ENCODE data around the gene STXBP1.

STXBP1 gene

GRCh38 chr9:127706836-127707241, 94.8 kb downstream of the STXBP1 start, which contains the start of gene CFAP157:
TSS of gene CFAP157 (plus strand) at chr9:127706988. CDS start at chr9:127707032, 44 bp downstream.
- WGBS (ENCODE audit: insufficient coverage): 89% methylated on average over 9 of the region's 11 CpGs
- no peaks in the 10 kb centered on the region for H3K36me3 ChIP-seq (ENCODE audit: control insufficient read depth in 4 of 4, insufficient read depth in 4 of 4, low read length in 3 of 4)
- peaks cover 0 to 5% (median 0%) of the 10 kb centered on the region in 5 experiments for H3K9me3 ChIP-seq (ENCODE audit: control extremely low read depth in 1 of 5, control insufficient read depth in 4 of 5, insufficient read depth in 2 of 5, low read depth in 1 of 5, low read length in 4 of 5)
- DNase-seq: peak in 2 of 3 donors; percentile 53 to 54
- ChIA-PET POLR2A (interaction anchor here (0.5 kb wide), 1 partner anchor 123 kb away, joined by 3 read pairs; no protein-coding TSS in a partner anchor), CTCF (interaction anchor here (1.0 kb wide), 1 partner anchor 202 kb away, joined by 3 read pairs; no protein-coding TSS in a partner anchor)
- H3K27ac ChIP-seq (ENCODE audit: insufficient read depth in 1 of 2, low read depth in 1 of 2, low read length in 2 of 2, poor library complexity in 1 of 2, severe bottlenecking in 2 of 2): no peak within 1 kb of the TSS
- peaks cover 0 to 21% (median 18%) of the 10 kb centered on the region in 4 experiments for H3K4me1 ChIP-seq (ENCODE audit: control extremely low read depth in 1 of 4, control insufficient read depth in 4 of 4, insufficient read depth in 4 of 4, low read length in 3 of 4)
- peaks cover 0 to 2% (median 0%) of the 10 kb centered on the region in 5 experiments for H3K27me3 ChIP-seq (replicated peaks in 2 of 5; ENCODE audit: control insufficient read depth in 4 of 5, insufficient read depth in 5 of 5, low read length in 4 of 5)
- H3K4me3 ChIP-seq (ENCODE audit: control insufficient read depth in 1 of 7, extremely low read depth in 1 of 7, insufficient read depth in 4 of 7, low read depth in 2 of 7, low read length in 6 of 7): peak within 1 kb of the TSS in 1 of 7 experiments; percentile 10

- peak in 2 of 3 donors; percentile 17 to 33 for DNase-seq
- Histone ChIP-seq H3K36me3 (ENCODE audit: control insufficient read depth in 4 of 4, insufficient read depth in 4 of 4, low read length in 3 of 4) (no peaks in the 10 kb centered on the region), H3K9me3 (ENCODE audit: control extremely low read depth in 1 of 5, control insufficient read depth in 4 of 5, insufficient read depth in 2 of 5, low read depth in 1 of 5, low read length in 4 of 5) (peaks cover 0 to 5% (median 0%) of the 10 kb centered on the region in 5 experiments), H3K4me1 (ENCODE audit: control extremely low read depth in 1 of 4, control insufficient read depth in 4 of 4, insufficient read depth in 4 of 4, low read length in 3 of 4) (peaks cover 0 to 25% (median 23%) of the 10 kb centered on the region in 4 experiments), H3K4me3 (ENCODE audit: control insufficient read depth in 1 of 7, extremely low read depth in 1 of 7, insufficient read depth in 4 of 7, low read depth in 2 of 7, low read length in 6 of 7) (no peak overlapping the region), H3K27ac (ENCODE audit: insufficient read depth in 1 of 2, low read depth in 1 of 2, low read length in 2 of 2, poor library complexity in 1 of 2, severe bottlenecking in 2 of 2) (no peak overlapping the region), H3K27me3 (replicated peaks in 2 of 5; ENCODE audit: control insufficient read depth in 4 of 5, insufficient read depth in 5 of 5, low read length in 4 of 5) (peaks cover 0 to 2% (median 0%) of the 10 kb centered on the region in 5 experiments)
- ChIA-PET POLR2A (no interaction called here), CTCF (interaction anchor here (0.5 kb wide), 1 partner anchor 18 kb away, joined by 4 read pairs; no protein-coding TSS in a partner anchor)
- WGBS (ENCODE audit: insufficient coverage): 85% methylated on average over 5 of the region's 5 CpGs
These were observed 95.7 kb downstream of the STXBP1 start for GRCh38 chr9:127707766-127708165.

- CTCF ChIA-PET: interaction anchor here (1.5 to 1.7 kb wide), 2 partner anchors 52 to 56 kb away, joined by 3 read pairs; no protein-coding TSS in a partner anchor
- Histone ChIP-seq H3K27ac (ENCODE audit: insufficient read depth in 1 of 2, low read depth in 1 of 2, low read length in 2 of 2, poor library complexity in 1 of 2, severe bottlenecking in 2 of 2) (no peak overlapping the region), H3K4me3 (ENCODE audit: control insufficient read depth in 1 of 7, extremely low read depth in 1 of 7, insufficient read depth in 4 of 7, low read depth in 2 of 7, low read length in 6 of 7) (no peak overlapping the region), H3K27me3 (replicated peaks in 2 of 5; ENCODE audit: control insufficient read depth in 4 of 5, insufficient read depth in 5 of 5, low read length in 4 of 5) (peaks cover 0 to 2% (median 0%) of the 10 kb centered on the region in 5 experiments), H3K9me3 (ENCODE audit: control extremely low read depth in 1 of 5, control insufficient read depth in 4 of 5, insufficient read depth in 2 of 5, low read depth in 1 of 5, low read length in 4 of 5) (peaks cover 0 to 5% (median 0%) of the 10 kb centered on the region in 5 experiments), H3K36me3 (ENCODE audit: control insufficient read depth in 4 of 4, insufficient read depth in 4 of 4, low read length in 3 of 4) (no peaks in the 10 kb centered on the region), H3K4me1 (ENCODE audit: control extremely low read depth in 1 of 4, control insufficient read depth in 4 of 4, insufficient read depth in 4 of 4, low read length in 3 of 4) (peaks cover 0 to 25% (median 23%) of the 10 kb centered on the region in 4 experiments)
- POLR2A ChIA-PET: interaction anchor here (0.5 kb wide), 1 partner anchor 9 kb away, joined by 3 read pairs; no protein-coding TSS in a partner anchor
- 99% methylated on average over 8 of the region's 8 CpGs for WGBS (ENCODE audit: insufficient coverage)
- DNase-seq: no peak
These were observed 97.0 kb downstream of the STXBP1 start for GRCh38 chr9:127708952-127709587.

GRCh38 chr9:127710204-127710783, 98.2 kb downstream of the STXBP1 start:
- Histone ChIP-seq H3K36me3 (ENCODE audit: control insufficient read depth in 4 of 4, insufficient read depth in 4 of 4, low read length in 3 of 4) (no peaks in the 10 kb centered on the region), H3K4me3 (ENCODE audit: control insufficient read depth in 1 of 7, extremely low read depth in 1 of 7, insufficient read depth in 4 of 7, low read depth in 2 of 7, low read length in 6 of 7) (no peak overlapping the region), H3K4me1 (ENCODE audit: control extremely low read depth in 1 of 4, control insufficient read depth in 4 of 4, insufficient read depth in 4 of 4, low read length in 3 of 4) (peaks cover 0 to 33% (median 30%) of the 10 kb centered on the region in 4 experiments), H3K9me3 (ENCODE audit: control extremely low read depth in 1 of 5, control insufficient read depth in 4 of 5, insufficient read depth in 2 of 5, low read depth in 1 of 5, low read length in 4 of 5) (peaks cover 0 to 5% (median 0%) of the 10 kb centered on the region in 5 experiments), H3K27me3 (replicated peaks in 2 of 5; ENCODE audit: control insufficient read depth in 4 of 5, insufficient read depth in 5 of 5, low read length in 4 of 5) (peaks cover 0 to 4% (median 0%) of the 10 kb centered on the region in 5 experiments), H3K27ac (ENCODE audit: insufficient read depth in 1 of 2, low read depth in 1 of 2, low read length in 2 of 2, poor library complexity in 1 of 2, severe bottlenecking in 2 of 2) (no peak overlapping the region)
- CTCF ChIA-PET: interaction anchor here (1.1 kb wide), 2 partner anchors 9 to 255 kb away, joined by 3 to 4 read pairs; no protein-coding TSS in a partner anchor
- 91% methylated on average over 10 of the region's 10 CpGs for WGBS (ENCODE audit: insufficient coverage)
- POLR2A ChIA-PET: interaction anchor here (0.6 kb wide), 1 partner anchor 54 kb away, joined by 4 read pairs; no protein-coding TSS in a partner anchor
- DNase-seq: no peak

- Histone ChIP-seq H3K27ac (ENCODE audit: insufficient read depth in 1 of 2, low read depth in 1 of 2, low read length in 2 of 2, poor library complexity in 1 of 2, severe bottlenecking in 2 of 2) (no peak overlapping the region), H3K4me3 (ENCODE audit: control insufficient read depth in 1 of 7, extremely low read depth in 1 of 7, insufficient read depth in 4 of 7, low read depth in 2 of 7, low read length in 6 of 7) (no peak overlapping the region), H3K36me3 (ENCODE audit: control insufficient read depth in 4 of 4, insufficient read depth in 4 of 4, low read length in 3 of 4) (no peaks in the 10 kb centered on the region), H3K27me3 (replicated peaks in 2 of 5; ENCODE audit: control insufficient read depth in 4 of 5, insufficient read depth in 5 of 5, low read length in 4 of 5) (peaks cover 0 to 4% (median 0%) of the 10 kb centered on the region in 5 experiments), H3K9me3 (ENCODE audit: control extremely low read depth in 1 of 5, control insufficient read depth in 4 of 5, insufficient read depth in 2 of 5, low read depth in 1 of 5, low read length in 4 of 5) (peaks cover 0 to 5% (median 0%) of the 10 kb centered on the region in 5 experiments), H3K4me1 (ENCODE audit: control extremely low read depth in 1 of 4, control insufficient read depth in 4 of 4, insufficient read depth in 4 of 4, low read length in 3 of 4) (peaks cover 0 to 36% (median 34%) of the 10 kb centered on the region in 4 experiments)
- peak; percentile 12 to 65 (median 60) for DNase-seq
- CTCF ChIA-PET: interaction anchor here (0.6 to 1.6 kb wide), 5 partner anchors 10 to 256 kb away, joined by 3 to 4 read pairs (median 3); no protein-coding TSS in a partner anchor
- WGBS (ENCODE audit: insufficient coverage): 32% methylated on average over 7 of the region's 9 CpGs
- POLR2A ChIA-PET: no interaction called here
These were observed 99.2 kb downstream of the STXBP1 start for GRCh38 chr9:127711226-127711701.

GRCh38 chr9:127711831-127712274, 99.8 kb downstream of the STXBP1 start:
- CTCF ChIA-PET: interaction anchor here (0.8 to 1.6 kb wide), 3 partner anchors 22 to 85 kb away, joined by 3 read pairs; partner anchors contain the start of gene TOR2A
- Histone ChIP-seq H3K27me3 (replicated peaks in 2 of 5; ENCODE audit: control insufficient read depth in 4 of 5, insufficient read depth in 5 of 5, low read length in 4 of 5) (peaks cover 0 to 4% (median 0%) of the 10 kb centered on the region in 5 experiments), H3K4me1 (ENCODE audit: control extremely low read depth in 1 of 4, control insufficient read depth in 4 of 4, insufficient read depth in 4 of 4, low read length in 3 of 4) (peaks cover 0 to 33% (median 32%) of the 10 kb centered on the region in 4 experiments), H3K9me3 (ENCODE audit: control extremely low read depth in 1 of 5, control insufficient read depth in 4 of 5, insufficient read depth in 2 of 5, low read depth in 1 of 5, low read length in 4 of 5) (peaks cover 0 to 5% (median 0%) of the 10 kb centered on the region in 5 experiments), H3K36me3 (ENCODE audit: control insufficient read depth in 4 of 4, insufficient read depth in 4 of 4, low read length in 3 of 4) (no peaks in the 10 kb centered on the region), H3K27ac (ENCODE audit: insufficient read depth in 1 of 2, low read depth in 1 of 2, low read length in 2 of 2, poor library complexity in 1 of 2, severe bottlenecking in 2 of 2) (no peak overlapping the region), H3K4me3 (ENCODE audit: control insufficient read depth in 1 of 7, extremely low read depth in 1 of 7, insufficient read depth in 4 of 7, low read depth in 2 of 7, low read length in 6 of 7) (no peak overlapping the region)
- WGBS (ENCODE audit: insufficient coverage): 86% methylated on average over 10 of the region's 11 CpGs
- POLR2A ChIA-PET: no interaction called here
- peak; percentile 11 to 36 (median 11) for DNase-seq

Data from common myeloid progenitor, CD34-positive (primary cell).